Measurements from ENCODE around the gene PKHD1.

PKHD1 gene

DNA sequence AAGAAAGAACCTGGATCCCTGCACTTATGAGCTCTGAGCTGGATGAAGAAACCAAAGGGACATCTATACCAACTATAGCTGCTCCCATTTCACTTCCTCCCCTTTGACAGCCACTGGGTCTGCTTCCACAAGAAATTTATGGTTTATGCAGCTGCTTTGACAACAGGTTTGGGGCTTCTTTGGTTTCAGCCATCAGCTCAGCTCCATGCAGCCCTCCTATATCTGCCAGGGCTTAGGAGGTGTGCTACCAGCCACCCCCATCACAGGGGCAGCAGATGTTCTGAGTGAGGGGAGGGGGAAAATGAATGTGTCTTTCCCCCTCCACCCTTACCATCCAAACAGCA lies 29.2 kb upstream of the PKHD1 start:
- DNase-seq (ENCODE audit: insufficient read length, low spot score) (no peak), FAIRE-seq (no peak)
- TF ChIP-seq POLR2A (IDR thresholded peaks at IDR 0.05; ENCODE audit: low read depth, low read length) = no peak

DNA sequence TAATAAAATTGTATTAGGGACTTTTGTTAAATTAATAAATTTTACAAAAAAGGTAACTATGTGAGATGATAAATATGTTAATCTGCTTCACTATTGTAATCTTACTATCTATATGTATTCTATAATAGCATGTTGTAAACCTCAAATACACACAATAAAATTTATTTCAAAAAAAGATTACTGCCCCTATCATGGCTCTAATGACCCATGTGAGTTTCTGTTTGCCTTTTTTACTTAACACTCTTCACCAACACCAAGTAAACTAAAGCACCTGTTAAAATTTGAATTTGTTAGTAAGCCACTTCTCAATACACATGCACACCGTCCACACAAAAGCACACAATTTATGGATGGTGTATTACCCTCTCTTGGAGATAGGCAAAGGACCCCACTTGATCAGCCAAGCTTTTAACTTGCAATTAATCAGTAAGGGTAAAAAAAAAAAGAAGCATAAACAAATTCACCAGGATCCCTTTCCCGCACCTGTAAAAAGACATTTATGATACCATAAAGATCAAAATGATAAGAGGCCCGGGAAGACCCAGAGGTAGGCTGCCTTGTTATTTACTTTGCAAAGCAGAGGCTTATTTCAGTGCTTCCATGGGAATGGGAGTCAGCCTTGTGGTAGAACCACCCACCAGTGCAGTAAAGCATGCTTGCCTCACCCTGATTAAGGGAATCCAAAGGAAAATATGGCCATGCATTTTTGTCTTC lies 28.6 kb upstream of the PKHD1 start:
- DNase-seq (ENCODE audit: insufficient read length, low spot score) = no peak
- no peak for FAIRE-seq
- TF ChIP-seq POLR2A (IDR thresholded peaks at IDR 0.05; ENCODE audit: low read depth, low read length) = no peak

DNA sequence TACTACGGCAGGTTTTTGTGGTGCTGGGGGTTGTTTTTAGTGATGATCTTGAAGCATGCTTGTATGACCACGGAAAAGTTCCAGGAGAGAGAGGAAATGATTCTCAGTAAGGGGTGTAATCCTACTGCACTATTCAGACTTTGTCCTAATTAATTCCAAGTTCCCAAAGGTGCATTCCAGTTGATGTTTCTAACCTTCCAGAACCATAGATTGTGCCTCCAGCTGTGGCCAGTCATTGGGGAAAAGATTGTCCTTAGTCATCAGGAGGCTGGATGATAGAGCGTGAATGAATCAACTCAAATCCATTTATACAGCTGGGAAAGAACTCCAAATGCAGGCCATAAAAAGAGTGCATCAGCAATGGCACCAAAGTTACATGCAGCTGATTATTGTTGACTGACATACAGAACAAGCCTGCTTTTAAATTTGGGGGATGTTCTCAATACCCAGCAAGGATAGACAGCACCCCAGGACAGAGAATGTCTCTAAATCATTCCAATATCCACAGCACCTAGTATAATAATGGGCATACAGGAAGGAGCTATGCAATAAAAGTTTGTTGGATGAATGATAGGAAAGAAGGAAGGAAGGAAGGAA lies 27.8 kb upstream of the PKHD1 start:
- no peak for TF ChIP-seq POLR2A (IDR thresholded peaks at IDR 0.05; ENCODE audit: low read depth, low read length)
- FAIRE-seq (no peak), DNase-seq (ENCODE audit: insufficient read length, low spot score) (no peak)

DNA sequence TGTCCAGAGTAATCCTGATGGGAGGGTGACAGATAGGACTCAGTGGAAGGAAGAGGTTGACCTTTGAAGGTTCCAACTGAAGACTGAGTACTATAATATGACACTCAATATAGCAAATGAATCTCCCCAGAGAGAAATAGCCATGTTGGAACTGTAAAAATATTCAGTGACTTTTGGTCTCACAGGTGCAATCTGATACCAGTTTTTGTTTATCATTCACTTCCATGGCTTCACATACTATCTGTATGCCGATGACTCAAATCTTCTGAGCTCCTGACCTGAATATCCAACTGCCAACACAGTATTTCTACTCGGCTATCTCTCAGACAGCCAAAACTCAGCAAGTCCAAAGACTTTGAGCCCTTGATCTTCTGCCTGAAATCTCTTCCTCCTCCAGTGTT lies 21.8 kb upstream of the PKHD1 start:
- DNase-seq (ENCODE audit: insufficient read length, low spot score) = no peak
- TF ChIP-seq POLR2A (IDR thresholded peaks at IDR 0.05; ENCODE audit: low read depth, low read length) = no peak
- FAIRE-seq = no peak

DNA sequence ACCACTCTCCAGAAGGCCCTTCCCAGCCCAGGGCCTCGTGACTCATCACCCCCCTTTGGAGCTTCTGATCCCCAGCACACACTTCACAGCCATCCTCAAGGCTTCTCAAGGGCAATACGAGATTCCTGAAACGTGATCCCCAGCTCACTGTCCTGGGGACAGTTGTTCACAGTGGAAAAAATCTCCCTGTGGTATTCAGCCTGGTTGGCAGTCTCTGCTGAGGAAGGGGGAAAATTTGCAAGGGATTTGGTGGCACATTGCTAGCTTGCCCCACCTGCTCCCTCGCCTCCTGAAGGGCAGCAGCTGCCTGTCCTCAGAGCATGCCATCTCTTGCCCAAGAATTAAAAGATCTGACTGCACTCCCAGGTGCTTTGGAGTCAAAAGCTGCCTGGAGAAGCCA lies 20.7 kb upstream of the PKHD1 start:
- DNase-seq (ENCODE audit: insufficient read length, low spot score) (no peak), FAIRE-seq (no peak)
- no peak for TF ChIP-seq POLR2A (IDR thresholded peaks at IDR 0.05; ENCODE audit: low read depth, low read length)

DNA sequence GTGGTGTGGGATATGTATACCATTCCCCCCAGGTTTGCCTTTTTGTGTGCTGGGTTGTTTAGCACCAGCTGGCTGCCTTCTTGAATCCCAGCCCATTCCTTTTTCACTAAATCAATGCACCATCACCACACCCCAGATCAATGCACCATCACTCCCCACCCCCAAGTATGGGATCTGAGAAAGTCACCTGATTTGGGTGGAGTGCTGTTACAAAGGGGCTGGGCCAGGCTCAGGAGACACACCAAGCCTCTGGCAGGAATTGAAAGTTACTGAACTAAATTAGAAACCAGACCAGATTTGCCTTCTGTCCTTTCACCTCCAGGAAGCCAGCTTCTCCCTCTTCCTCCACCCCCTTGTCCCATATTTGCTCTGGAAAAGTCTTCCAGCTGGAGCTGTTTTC lies 19.6 kb upstream of the PKHD1 start:
- DNase-seq (ENCODE audit: insufficient read length, low spot score) (no peak), FAIRE-seq (no peak)
- no peak for TF ChIP-seq POLR2A (IDR thresholded peaks at IDR 0.05; ENCODE audit: low read depth, low read length)

DNA sequence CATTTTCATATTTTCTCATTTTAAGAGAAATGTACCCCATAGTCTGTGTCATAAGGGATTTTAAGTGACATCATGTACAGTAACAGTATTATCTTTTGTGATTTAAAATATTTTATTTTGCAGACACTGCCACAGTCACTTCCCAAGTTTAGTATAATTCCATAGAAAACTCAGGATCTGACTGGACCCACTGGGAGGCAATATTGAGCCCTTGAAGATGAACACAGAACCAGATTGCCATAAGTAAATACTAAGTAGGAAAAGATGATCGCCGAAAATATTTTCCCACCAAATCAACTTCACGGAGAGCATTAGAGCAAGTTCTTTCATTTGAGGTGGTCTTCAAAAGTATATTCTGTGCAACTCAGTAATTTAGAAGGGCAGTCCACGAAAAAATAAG lies 17.6 kb upstream of the PKHD1 start:
- no peak for DNase-seq (ENCODE audit: insufficient read length, low spot score)
- no peak for FAIRE-seq

DNA sequence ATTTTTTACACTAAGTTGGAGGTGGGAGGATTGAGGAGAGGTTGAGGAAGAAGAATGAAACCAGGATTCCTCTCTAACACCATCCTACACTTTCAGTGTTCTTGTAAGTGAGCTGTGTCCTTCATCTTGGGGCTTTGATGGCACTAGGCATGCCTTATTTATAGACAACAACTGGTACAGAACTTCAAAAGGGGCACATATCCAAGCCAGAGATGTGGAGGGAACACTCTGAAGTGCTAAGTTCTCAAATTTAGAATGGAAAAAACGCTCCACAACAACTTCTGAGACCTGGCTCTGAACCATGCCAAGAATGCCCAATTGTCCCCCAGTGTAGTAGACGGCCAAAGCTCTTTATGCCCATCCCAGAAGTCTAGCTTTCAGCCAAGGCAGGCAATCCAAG lies 16.2 kb upstream of the PKHD1 start:
- DNase-seq (ENCODE audit: insufficient read length, low spot score) (no peak), FAIRE-seq (no peak)
- no peak for TF ChIP-seq POLR2A (IDR thresholded peaks at IDR 0.05; ENCODE audit: low read depth, low read length)

More for the DNA sequence above, 17.6 kb upstream of the PKHD1 start:
- TF ChIP-seq POLR2A (IDR thresholded peaks at IDR 0.05; ENCODE audit: low read depth, low read length) = no peak

DNA sequence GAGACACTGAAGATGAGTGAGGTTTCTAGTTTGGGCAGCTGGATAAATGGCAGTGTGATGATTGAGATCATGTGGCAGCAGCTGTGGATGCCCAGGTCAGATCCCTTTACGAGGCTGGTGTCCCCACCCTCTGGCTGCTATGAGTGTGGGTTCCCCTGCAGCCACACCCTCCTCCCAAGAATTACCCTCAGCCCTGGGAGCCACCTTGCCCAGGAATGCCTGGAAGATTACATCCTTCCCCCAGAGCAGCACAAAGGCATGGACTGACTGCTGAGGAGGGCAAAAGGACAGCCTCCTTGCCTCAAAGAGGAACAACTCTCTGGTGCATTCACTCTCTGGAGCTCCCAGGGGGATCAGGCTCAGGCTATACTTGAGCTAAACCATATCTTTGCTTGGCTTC lies 15.0 kb upstream of the PKHD1 start:
- FAIRE-seq = no peak
- no peak for TF ChIP-seq POLR2A (IDR thresholded peaks at IDR 0.05; ENCODE audit: low read depth, low read length)
- DNase-seq (ENCODE audit: insufficient read length, low spot score) = no peak

DNA sequence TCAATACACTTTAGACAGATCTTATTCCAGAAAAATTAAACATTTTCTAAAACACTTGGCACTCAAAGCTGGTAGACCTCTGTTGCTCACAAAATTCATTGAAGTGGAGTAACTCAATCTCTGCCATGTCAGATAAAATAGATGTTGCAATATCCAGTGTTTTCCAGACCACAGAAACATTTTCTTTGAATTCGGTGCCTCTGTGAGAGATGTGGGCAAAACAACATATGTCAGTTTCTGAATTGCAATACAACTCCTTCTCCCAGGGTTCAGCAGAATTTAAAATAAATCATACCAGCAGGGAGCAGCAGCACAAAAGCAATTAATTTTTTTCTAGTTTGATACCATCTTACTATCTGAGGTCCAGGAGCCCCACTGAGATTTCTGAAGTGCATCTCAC lies 11.3 kb upstream of the PKHD1 start:
- TF ChIP-seq POLR2A (IDR thresholded peaks at IDR 0.05; ENCODE audit: low read depth, low read length) = no peak
- no peak for DNase-seq (ENCODE audit: insufficient read length, low spot score)
- FAIRE-seq = no peak

DNA sequence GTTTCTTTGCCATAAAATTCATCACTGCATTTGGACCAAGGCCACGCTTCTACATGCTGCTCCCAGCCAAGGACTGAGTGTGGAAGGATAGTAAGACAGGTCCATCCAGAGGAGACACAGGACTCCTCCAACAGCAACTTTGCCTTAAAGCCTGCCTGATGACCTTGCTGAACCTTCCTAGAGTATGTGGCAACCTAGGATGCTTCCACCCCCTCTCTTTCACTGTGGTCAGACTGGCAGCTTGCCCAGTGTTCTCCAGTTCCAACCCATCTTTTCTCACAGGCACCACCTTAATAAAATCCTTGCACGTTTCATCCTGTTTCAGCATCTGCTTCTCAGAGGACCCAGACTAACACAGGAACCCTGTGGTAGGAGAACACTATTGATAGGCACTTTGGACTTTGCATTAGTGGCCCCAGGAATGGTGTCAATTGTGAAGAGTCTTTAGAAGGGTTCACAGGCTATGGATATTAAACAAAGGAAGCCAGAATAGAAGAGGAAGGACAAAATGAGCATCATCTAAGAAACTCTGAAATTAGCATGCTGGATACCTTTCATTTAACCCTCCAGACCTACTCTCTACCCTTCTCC lies 2.4 kb upstream of the PKHD1 start:
- FAIRE-seq = no peak
- no peak for TF ChIP-seq POLR2A (IDR thresholded peaks at IDR 0.05; ENCODE audit: low read depth, low read length)
- DNase-seq (ENCODE audit: insufficient read length, low spot score) = no peak

DNA sequence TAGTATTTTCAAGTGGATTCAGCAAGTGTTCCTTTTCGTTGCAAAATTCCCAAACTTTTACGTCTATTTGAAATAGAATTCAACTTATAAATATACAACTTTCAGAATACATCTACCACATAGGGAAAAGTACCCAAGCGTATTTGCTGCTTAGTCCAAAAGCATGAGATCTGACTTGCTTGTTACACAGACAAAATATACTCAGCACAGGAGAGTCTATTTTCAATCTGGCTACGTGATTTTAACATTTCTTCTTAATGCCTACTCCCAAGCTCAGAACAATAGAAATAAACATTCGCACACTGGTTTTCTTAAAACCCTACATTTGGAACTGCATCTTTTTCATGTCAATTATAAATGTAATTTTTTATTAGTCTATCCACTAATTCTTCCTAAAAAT lies 672 bp downstream of the PKHD1 start:
- no peak for TF ChIP-seq POLR2A (IDR thresholded peaks at IDR 0.05; ENCODE audit: low read depth, low read length)
- FAIRE-seq (no peak), DNase-seq (ENCODE audit: insufficient read length, low spot score) (no peak)

DNA sequence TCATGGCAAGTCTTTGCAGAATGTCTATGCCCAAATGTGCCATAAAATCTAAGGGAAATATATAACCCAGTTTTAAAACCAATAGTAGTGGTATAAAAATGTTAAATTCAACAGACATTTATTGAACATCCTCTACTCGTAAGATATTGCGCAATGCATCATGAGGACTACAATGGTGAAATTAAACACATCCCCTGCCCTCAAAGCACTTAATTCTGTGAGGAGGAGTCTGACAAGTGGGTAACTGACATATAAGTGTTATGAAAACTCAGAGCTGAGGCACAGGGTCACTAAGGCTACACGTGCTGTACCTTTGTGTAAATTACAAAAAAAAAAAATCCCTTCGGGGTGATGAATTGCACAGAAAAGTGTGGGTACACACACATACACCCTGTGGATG lies 6.2 kb downstream of the PKHD1 start:
- TF ChIP-seq POLR2A (IDR thresholded peaks at IDR 0.05; ENCODE audit: low read depth, low read length) = no peak
- DNase-seq (ENCODE audit: insufficient read length, low spot score) (no peak), FAIRE-seq (no peak)

DNA sequence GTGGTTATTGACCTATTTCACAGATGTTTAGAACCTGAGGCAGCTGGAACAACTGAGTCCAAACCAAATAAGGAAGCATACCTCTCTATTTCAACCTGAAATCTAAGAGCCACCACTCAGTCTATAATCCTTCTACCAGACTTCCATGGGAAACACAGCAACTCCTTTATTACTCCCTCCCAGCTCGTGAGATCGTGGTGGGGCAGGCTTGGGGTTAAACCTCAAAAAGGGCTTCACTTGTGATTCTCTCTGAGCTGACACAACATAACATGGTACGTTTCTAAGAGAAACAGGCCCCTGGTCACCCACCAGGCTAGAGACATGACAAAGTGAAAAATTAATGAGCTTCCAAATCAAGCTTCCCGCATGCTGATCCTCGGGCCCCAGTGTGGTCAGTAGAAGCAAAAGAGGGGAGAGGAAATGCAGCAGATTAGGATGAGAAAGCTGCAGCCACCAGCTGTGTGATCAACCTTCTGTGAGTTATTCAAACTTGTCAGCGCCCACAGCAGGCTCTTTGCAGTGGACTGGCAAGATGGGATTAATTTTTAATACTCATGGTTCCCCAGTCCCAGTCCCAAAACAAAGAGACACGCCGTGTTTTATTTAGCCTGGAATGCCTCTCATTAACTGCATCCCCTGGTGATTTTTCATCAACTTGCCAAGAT lies 9.3 kb downstream of the PKHD1 start:
- no peak for DNase-seq (ENCODE audit: insufficient read length, low spot score)
- no peak for TF ChIP-seq POLR2A (IDR thresholded peaks at IDR 0.05; ENCODE audit: low read depth, low read length)

More for the DNA sequence above, 9.3 kb downstream of the PKHD1 start:
- no peak for FAIRE-seq

All from H54 (cell line).